Body of pancreas (tissue), 4 donors: ENCODE results near the gene MYO1B. TPM values are rescaled to one million over a fixed set of nuclear protein-coding genes. Genes with fewer than 3 reads are reported as not detected.

Experiments
- ATAC-seq: fragments of 150-250 bp; one replicate; pipeline ENCODE4 v1.9.1; 2016
- DNase-seq, 4 donors: peaks; one replicate each; pipeline ENCODE4 v3.0.0-alpha.2; 2019
- H3K27ac ChIP-seq, 4 donors: fragments of 200-600 bp; sonication (generic); 1 replicate in 3 of 4; 2 replicates in 1 of 4; pipeline versions ENCODE4 v1.5.1 to v1.6.1; 2016 to 2019; ENCODE audit warnings: mild to moderate bottlenecking in 1 of 4, mixed read lengths in 1 of 4, moderate library complexity in 1 of 4
- H3K27me3 ChIP-seq, 2 donors: fragments of 200-600 bp; sonication (generic); one replicate each; pipeline ENCODE4 v1.6.0; 2016; ENCODE audit warnings: mild to moderate bottlenecking in 1 of 2
- H3K36me3 ChIP-seq, 2 donors: fragments of 200-600 bp; sonication (generic); replicated peaks in 1 of 2; 2 replicates each; pipeline ENCODE4 v1.5.1; 2016; ENCODE audit warnings: low read depth in 2 of 2; ENCODE audit not compliant: insufficient read depth in 1 of 2
- H3K4me1 ChIP-seq: fragments of 200-600 bp; sonication (generic); one replicate; pipeline ENCODE4 v1.6.0; 2016
- H3K4me3 ChIP-seq, 2 donors: fragments of 200-600 bp; sonication (generic); 1 replicate in 1 of 2; 2 replicates in 1 of 2; pipeline ENCODE4 v1.5.1; 2016 to 2019
- H3K9me3 ChIP-seq, 3 donors: fragments of 200-600 bp; sonication (generic); 1 replicate in 2 of 3; 2 replicates in 1 of 3; pipeline ENCODE4 v1.5.1; 2016
- POLR2A ChIP-seq, 3 donors: fragments of 450-650 bp; IDR thresholded peaks; one replicate each; pipeline ENCODE4 v1.6.1; 2016; ENCODE audit warnings: antibody characterized with exemption in 3 of 3, mild to moderate bottlenecking in 2 of 3
- WGBS, 2 donors: methylation state at CpG; one replicate each; pipeline ENCODE4 v1.1.5; 2017; 5-methylcytosine and 5-hydroxymethylcytosine counted together
- intact Hi-C: fragments of 100-400 bp; cut with DNase I; formaldehyde crosslinking; loops from one replicate; pipeline ENCODE4 v1.15.1; 2023
- total RNA-seq, 2 donors: library from RNA; depleted of rRNA; stranded (reverse); fragments of >200 nt; gene quantifications; one replicate each; pipeline ENCODE4 v1.1.0, GENCODE V29; 2016
- TF ChIP-seq, protein P1 (sequence below), 7 experiments: fragments of 450-650 bp in 4 of 7; fragments of 200-600 bp in 3 of 7; sonication (generic) in 3 of 7; IDR thresholded peaks; one replicate each; pipeline ENCODE4 v1.5.1; 2016 to 2019; ENCODE audit warnings: antibody characterized with exemption in 7 of 7

MYO1B gene
- total RNA-seq, 2 donors from 2014 or later, result 68.0 to 77.8 TPM

DNA sequence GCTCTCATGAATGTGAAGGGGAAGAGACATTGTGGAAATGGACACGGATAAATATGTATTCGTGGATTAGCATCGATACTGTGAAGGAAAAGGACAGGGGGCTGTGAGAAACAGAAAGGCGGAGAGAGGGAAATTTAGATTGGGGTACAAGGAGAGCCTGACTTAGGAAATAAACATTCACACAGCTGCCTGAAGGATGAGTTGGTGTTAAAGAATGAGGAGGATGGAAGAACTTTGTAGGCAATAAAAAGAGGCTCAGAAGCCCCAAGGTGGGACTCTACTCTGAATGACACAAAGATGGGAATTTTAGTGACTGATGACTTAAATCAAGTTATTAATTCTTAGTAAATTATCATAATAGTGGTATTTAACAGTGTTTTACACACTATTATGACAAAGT is 10.1 kb downstream of the MYO1B start:
- intact Hi-C loops, result no loop called here
- no peaks in the 10 kb centered on the region for H3K9me3 ChIP-seq
- TF ChIP-seq, protein P1, sequence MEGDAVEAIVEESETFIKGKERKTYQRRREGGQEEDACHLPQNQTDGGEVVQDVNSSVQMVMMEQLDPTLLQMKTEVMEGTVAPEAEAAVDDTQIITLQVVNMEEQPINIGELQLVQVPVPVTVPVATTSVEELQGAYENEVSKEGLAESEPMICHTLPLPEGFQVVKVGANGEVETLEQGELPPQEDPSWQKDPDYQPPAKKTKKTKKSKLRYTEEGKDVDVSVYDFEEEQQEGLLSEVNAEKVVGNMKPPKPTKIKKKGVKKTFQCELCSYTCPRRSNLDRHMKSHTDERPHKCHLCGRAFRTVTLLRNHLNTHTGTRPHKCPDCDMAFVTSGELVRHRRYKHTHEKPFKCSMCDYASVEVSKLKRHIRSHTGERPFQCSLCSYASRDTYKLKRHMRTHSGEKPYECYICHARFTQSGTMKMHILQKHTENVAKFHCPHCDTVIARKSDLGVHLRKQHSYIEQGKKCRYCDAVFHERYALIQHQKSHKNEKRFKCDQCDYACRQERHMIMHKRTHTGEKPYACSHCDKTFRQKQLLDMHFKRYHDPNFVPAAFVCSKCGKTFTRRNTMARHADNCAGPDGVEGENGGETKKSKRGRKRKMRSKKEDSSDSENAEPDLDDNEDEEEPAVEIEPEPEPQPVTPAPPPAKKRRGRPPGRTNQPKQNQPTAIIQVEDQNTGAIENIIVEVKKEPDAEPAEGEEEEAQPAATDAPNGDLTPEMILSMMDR (IDR thresholded peaks at IDR 0.05), result no peak
- TF ChIP-seq POLR2A (IDR thresholded peaks at IDR 0.05), result no peak
- DNase-seq, result no peak
- no peak for ATAC-seq
- H3K36me3 ChIP-seq, result no peaks in the 10 kb centered on the region
- WGBS, 2 donors, result 90 to 92% methylated on average over 4 of the region's 4 CpGs
- H3K27me3 ChIP-seq, result no peaks in the 10 kb centered on the region
- peaks cover 66% of the 10 kb centered on the region for H3K4me1 ChIP-seq
- no peak overlapping the region for H3K27ac ChIP-seq
- no peak overlapping the region for H3K4me3 ChIP-seq

DNA sequence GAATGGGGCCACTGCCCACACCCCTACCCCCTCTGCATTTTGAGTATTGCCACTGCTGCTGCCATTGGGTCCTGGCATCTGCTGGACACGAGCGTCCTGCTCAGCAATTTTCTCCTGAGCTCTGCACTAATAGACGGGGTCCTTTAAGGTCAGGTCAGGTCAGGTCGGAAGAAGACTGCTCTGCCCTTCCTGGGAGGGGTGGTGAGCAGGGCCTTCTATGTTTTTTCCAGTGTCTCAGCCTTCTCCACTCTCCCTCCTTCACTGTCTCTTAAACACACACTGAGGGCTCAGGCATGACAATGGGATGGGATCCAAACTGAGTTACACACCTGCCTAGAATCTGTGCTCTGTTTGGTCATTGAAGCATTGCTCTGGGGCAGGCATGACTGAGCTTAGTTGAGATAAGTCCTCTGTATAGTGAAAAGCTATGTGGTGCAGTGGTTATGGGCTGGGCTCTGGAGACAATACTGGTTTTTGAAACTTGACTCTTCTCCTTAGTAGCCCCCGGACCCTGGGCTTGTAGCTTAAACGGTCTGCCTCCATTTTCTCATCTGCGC is 10.6 kb downstream of the MYO1B start:
- intact Hi-C loops, result no loop called here
- ATAC-seq (peak; percentile 35), DNase-seq (no peak)
- H3K36me3 ChIP-seq, result no peaks in the 10 kb centered on the region
- WGBS, 2 donors, result 60 to 71% methylated on average over 7 of the region's 7 CpGs
- H3K27ac ChIP-seq, result peak overlapping the region in 1 of 4 donors; percentile 9
- H3K4me3 ChIP-seq, result no peak overlapping the region
- H3K9me3 ChIP-seq, result no peaks in the 10 kb centered on the region
- H3K27me3 ChIP-seq, result no peaks in the 10 kb centered on the region
- peaks cover 66% of the 10 kb centered on the region for H3K4me1 ChIP-seq
- TF ChIP-seq, protein P1 (IDR thresholded peaks at IDR 0.05), result no peak
- no peak for TF ChIP-seq POLR2A (IDR thresholded peaks at IDR 0.05)

DNA sequence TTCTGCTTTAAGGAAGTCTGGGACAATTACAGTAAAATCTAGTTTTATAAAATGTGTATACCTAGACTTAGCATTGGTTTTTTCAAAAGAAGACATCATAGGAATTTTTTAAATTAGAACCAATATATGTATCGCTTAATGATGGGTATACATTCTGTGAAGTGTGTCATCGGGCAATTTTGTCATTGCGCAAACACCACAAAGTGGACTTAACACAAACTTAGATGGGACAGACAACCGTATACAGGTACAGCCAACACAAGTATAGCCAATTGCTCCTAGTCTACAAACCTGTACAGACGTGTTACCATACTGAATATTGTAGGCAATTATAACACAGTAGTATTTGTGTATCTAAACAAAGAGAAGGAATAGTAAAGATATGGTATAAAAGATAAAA is 12.7 kb downstream of the MYO1B start:
- Histone ChIP-seq H3K4me3 (no peak overlapping the region), H3K9me3 (no peaks in the 10 kb centered on the region), H3K4me1 (peaks cover 69% of the 10 kb centered on the region), H3K36me3 (no peaks in the 10 kb centered on the region), H3K27me3 (no peaks in the 10 kb centered on the region), H3K27ac (no peak overlapping the region)
- TF ChIP-seq POLR2A (IDR thresholded peaks at IDR 0.05), result no peak
- TF ChIP-seq, protein P1 (IDR thresholded peaks at IDR 0.05), result no peak
- WGBS, 2 donors, result 92 to 95% methylated on average over 5 of the region's 5 CpGs
- ATAC-seq (no peak), DNase-seq (no peak)
- intact Hi-C loops, result no loop called here

DNA sequence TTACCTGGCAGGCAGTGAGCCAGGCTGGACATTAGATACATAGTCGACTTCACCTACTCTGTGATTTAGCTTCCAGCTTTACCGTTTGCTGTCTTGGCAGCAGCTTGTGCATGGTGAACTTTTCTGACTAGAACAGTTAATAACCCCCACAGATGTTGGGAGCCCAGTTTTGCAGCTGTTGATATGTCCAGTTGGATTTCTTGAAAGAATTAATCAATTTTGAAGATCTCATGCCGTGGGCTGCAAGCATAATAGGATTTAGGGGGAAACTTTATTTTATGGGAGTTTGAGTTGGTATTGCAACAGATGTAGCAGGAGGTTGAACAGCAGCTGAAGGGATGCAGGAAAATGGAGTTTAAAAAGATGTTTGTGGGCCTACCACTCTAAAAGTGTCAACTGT is 13.8 kb downstream of the MYO1B start:
- DNase-seq, result no peak
- Histone ChIP-seq H3K9me3 (no peaks in the 10 kb centered on the region), H3K27me3 (no peaks in the 10 kb centered on the region), H3K27ac (no peak overlapping the region), H3K4me3 (no peak overlapping the region), H3K36me3 (no peaks in the 10 kb centered on the region), H3K4me1 (peaks cover 66% of the 10 kb centered on the region)
- TF ChIP-seq, protein P1 (IDR thresholded peaks at IDR 0.05), result no peak
- TF ChIP-seq POLR2A (IDR thresholded peaks at IDR 0.05), result no peak
- ATAC-seq, result no peak
- intact Hi-C loops, result no loop called here
- WGBS, 2 donors, result 53 to 55% methylated on average over 3 of the region's 3 CpGs

DNA sequence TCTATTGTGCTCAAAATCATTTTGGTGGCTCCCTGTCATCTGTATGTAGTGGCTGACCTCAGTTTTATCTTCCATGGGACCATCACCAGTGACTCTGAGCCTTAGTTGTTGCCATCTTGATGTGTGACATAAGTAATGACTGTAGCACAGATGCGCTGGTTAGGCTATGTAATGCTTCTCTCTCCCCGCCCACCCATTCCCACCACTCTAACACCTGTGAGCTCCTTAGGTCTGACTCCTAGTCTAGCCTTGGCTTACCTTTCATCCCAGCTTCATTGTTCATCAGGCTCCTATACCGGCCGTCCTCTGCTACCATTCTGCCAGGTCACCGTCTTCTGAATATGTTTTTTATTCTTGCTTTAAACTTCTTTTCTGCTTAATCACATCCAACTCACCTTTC is 17.2 kb downstream of the MYO1B start:
- H3K36me3 ChIP-seq, result no peaks in the 10 kb centered on the region
- H3K4me3 ChIP-seq, result no peak overlapping the region
- H3K9me3 ChIP-seq, result no peaks in the 10 kb centered on the region
- no peak for DNase-seq
- no peaks in the 10 kb centered on the region for H3K27me3 ChIP-seq
- TF ChIP-seq, protein P1 (IDR thresholded peaks at IDR 0.05), result no peak
- no peak for TF ChIP-seq POLR2A (IDR thresholded peaks at IDR 0.05)
- 68 to 86% methylated on average over 5 of the region's 5 CpGs for WGBS, 2 donors
- intact Hi-C loops, result no loop called here
- peak; percentile 14 for ATAC-seq
- H3K27ac ChIP-seq, result peak overlapping the region in 3 of 4 donors; percentile 49 to 73 (median 49)
- H3K4me1 ChIP-seq, result peaks cover 82% of the 10 kb centered on the region
